Measurements from ENCODE around the gene CENPP.

CENPP gene

DNA sequence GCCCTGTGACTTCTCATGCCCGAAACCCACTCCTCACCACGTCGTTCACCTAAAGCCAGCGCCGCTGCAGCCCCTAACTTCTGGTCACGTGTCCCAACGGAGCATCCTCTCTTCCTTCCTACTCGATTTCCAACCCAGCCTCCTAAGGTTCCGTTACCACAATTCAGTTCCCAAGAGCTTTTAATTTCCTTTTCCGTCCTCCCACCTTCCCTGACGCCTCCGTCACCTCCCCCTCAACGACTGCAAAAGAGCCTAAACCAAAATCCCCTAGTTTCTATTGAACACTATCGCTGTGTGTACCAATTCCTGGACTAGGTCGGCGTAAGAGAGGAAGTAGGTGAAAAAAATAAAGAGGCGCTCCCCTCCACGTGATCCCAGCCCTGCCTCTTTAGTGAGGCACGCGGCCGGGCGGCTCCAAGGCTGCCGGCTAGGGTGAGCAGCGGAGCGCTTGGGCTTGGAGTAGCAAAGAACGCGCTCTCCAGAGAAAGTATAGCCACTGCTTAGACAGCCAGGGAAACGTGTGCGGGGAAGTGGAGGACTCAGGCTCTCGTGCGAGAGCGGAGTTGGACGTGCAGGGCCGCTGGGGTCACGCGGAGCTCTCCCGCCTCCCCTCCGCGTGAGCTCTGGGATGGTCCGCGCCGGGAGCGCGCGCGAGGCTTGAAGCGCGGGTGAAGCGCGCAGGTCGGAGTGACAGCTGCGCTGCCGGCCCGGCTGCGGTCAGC is at the start of gene CENPP, which contains the start of gene NOL8:
Gene CENPP, plus strand, starts transcription at position 685 of the 722 bp plus-strand sequence.
Gene NOL8, minus strand, starts transcription at position 82 of the 722 bp plus-strand sequence. CDS start 1,189 bp downstream, outside the sequence.
- peak; percentile 85 for DNase-seq

DNA sequence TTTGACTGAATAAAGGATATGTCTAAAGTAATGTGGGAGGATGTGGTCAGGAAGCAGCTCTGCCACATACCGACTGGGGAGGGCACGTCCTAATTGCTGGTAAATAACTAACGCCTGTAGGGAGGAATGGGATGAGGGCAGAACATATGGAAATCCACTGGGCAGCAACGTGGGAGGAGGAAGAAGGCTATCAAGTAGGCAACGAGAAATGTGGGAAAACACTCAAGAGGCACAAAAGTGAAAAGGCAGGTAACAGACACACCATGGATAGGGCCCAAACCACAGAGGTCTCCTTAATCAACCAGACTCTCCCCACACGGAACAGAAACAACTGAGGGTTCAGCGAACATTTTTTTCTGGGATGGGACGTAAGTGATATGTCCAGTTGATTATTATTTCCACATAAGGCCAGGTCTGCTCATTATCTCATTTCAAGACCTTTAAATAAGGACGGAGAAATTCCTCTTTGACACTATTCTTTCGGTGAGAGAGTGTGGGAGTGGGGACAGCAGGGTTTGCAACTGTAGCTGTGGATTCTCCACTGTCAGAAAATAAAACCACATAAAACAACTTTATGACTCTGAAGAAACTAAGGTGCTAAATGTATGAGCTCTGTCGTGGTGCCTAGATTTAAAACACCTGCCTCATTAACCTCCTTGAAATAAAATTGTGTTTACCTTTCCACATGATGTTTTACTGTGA is 49.3 kb upstream of the CENPP start:
- DNase-seq = no peak

DNA sequence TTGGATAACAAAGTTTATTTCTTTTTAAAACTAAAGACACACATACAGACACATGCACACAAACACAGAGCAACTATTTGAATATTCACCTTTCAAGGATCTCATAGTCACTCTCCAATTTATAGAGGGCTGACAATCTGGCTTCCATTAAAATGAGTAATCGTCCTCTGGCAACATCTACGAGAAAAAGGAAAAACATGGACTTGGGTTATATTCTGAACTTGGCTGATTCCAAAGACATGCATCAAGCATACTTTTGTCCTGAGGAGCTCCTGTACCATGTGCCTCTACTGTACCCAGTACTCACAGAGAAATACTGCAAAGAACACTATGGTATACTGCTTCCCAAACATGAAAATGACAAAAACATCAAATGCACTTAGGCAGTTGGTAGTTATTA is 47.6 kb upstream of the CENPP start:
- DNase-seq = no peak

DNA sequence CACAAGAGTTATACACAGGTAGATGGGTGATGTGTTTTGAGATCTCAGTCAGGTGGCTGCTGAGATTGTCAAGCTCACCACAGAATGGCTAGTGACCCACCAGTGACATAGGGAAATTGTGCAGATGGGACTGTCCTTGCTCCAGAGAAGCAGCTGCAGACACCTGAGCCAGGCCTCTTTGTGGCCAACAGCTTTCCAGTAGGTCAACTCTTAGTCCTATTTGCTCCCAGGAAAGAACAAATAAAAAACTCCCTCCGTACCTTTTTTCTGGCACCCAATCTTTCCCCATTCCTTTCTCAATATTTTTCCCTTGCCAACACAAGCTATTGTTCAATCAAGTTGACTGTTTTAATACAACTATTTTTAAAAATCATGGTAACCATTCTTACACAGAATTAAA is 46.5 kb upstream of the CENPP start:
- no peak for DNase-seq

DNA sequence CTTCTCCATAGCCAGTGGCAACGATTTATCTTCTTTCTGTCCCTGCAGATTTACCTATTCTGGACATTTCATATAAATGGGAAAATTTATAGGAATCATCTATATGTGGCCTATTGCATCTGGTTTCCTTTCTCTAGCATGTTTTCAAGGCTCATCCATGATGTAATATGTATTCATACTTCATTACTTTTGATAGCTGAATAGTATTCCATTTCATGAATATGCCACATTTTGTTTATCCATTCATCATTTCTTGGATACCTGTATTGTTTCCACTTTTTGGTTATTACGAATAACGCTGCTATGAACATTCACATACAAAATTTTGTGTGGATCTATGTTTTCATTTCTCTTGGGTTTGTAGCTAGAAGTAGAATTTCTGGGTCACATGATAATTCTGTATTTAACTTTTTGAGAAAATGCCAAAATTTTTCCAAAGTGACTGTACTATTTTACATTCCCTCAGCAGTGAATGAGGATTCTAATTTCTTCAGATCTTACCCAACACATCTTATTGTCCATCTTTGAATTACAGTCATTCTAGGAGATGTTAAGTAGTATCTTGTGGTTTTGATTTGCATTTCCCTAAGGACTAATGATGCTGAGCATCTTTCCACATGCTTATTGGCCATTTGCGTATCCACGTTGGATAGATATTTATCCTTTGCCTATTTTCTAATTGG is 35.9 kb upstream of the CENPP start:
- no peak for DNase-seq

DNA sequence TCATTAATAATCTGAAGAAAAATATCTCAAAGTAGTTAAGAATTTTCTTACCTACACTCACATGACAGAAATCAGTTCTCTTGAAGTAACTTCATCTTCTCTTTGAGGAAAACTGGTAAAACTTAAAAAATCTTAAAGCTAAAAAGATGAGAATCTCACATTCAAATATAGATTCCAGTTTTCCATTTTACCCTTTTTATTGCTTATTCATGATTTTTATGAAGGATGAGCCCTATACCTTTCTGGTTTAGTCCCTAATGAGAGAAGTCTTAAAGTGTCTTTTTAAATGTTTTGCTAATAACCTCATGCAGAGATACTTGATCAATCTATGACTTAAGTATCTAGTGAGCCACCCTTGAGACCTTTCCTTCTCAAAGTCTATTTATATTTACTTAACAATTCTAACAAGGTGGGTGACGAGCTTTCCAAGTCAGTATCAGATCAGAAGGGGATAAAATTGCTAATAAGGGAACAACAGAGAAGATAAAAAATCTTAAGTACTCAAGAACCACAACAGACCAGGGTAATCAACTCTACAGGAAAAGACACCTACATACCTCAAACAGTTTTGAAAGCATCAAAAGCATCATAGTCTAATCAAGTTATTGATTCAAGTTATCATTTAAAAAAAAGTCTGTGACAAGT is 34.8 kb upstream of the CENPP start:
- DNase-seq = no peak

DNA sequence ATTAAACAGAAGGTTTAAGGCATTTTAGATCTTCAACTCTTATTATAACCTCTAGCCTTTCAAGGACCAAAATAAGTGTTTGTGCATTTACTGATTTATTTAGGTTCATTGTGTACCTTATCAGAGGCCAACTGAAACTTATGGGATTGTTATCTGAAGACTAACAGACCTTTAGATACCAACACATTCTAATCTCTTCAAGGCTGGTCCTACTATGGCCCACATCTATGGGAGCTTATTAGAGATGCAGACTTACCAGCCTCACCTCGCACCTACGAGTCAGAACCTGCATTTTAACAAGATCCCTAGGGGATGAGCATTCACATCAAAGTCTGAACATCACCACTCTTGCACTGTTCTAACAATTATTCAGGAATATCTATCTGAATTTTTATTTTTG is 34.2 kb upstream of the CENPP start:
- DNase-seq = no peak

DNA sequence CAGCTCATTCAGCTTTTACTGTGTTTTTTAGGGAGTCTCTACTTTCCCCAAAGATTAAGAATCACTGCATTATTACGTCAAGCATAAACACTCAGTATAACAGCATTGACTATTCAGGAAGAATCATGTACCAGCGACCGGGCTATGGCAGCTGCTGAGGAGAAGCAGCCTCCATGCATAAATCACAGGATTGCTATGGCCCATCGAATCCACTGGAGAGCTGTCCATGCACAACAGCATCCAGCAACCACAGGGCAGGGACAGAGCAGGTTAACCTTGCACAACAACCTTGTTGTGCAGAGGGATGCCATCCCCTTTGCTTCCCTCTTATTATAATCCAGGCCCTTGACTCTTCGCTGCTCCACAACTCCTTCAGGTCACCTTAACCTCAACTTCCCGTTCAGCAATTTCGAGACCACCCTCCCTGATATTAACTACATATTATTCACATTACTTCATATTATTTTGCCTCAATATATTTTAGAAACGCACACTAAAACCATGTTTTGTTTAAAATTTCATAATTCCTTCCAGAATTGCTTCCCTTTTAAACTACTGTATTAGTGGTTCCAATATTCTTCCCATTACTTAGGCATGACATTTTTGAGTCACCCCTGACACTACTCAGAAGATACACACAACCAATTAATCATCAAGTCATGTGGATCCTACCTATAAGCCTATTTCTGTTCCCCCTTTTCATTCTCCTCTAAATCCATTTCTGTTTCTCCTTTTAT is 33.2 kb upstream of the CENPP start:
- DNase-seq = no peak

DNA sequence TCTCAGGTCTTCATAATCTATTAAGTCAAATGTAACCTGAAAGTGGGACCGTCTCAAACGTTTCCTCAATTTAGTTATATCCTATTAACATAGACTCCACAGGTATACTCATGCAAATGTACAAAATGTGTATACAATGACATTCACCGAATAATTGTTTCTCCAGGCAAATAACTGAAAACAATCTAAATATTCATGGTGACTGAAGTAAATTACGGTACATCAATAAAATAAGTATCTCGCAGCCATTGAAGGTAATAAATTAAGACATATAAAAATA is 32.7 kb upstream of the CENPP start:
- DNase-seq = no peak

DNA sequence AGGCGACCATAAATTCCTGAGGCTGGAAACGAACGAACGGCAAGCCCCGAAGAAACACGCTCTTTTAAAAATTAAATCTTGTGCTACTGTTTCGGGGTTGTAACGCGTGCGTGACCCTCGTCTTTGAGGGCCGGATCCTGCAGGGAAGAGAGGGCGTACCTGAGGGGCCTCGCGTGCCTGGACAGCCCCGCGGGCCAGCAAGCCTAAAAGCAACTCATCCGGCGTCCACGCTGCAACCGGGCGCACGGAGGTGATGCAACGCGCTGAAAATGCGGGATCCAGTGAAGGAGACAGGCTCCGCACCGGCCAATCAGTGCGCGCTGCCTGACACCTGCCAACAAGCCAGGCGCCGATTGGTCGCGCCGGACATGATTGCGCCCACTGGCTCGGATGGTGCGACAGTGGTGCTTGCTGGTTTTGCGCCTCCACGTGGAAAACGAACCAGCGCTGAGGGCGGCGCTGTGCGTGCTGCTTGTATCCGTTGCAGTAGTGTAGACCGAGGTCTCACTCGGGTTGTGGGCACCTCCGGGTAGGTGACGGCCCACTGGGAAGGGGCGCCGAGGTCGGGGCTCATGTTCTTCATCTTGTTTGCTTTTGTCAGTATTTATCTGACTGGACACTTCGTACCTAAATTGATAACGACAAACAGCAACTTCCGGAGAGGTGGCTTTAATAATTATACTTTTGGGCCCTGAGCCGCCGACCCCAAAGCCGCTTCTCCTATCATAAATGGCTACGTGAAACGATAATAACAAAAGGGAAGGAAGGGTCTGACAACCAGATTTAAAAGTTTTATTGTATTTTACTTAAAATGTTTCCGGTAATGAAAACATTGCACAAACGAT is 32.1 kb upstream of the CENPP start, which contains the start of gene IARS1:
Gene IARS1, minus strand, starts transcription at position 246 of the 845 bp plus-strand sequence. CDS start 4,278 bp downstream, outside the sequence.
- DNase-seq = peak; percentile 100

DNA sequence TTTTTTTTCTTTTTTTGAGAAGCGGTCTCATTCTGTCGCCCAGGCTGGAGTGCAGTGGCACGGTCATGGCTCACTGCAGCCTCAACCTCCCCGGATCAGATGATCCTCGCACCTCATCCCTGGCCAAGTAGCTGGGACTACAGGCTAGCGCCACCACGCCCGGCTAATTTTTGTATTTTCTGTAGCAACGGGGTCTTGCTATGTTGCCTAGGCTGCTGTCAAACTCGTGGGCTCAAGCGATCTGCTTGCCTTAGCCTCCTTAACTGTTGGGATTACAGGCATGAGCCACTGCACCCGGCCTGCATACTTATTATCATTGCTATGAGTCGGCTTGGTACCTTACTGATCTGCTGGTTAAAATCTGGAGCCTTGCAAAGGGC is 31.5 kb upstream of the CENPP start:
- DNase-seq = peak; percentile 13

DNA sequence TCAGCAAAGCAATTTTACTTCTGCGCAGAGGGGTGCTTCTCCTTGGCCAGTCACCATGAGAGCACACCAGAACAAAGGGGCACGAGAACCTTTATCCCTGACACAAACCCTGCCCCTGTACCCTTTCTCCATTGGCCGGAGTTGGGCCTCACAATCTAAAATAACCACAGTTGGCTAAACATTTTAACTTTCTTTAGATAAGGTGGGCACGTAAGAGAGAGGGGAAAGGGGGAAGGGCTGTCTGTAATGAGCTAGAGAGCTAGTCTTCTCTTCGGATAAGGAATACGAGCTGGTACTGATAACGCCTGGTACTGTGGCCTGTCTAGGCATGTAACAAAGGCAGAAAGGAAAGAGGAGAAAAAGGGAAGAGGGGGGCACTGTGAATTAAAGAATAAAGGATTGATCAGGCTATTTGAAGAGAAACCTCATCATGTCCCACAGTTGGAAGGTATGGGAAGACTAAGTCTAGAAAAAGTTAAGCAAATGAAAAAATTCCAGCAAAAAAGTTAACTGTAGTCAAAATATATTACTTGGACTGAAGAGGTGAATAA is 30.4 kb upstream of the CENPP start:
- DNase-seq = no peak

DNA sequence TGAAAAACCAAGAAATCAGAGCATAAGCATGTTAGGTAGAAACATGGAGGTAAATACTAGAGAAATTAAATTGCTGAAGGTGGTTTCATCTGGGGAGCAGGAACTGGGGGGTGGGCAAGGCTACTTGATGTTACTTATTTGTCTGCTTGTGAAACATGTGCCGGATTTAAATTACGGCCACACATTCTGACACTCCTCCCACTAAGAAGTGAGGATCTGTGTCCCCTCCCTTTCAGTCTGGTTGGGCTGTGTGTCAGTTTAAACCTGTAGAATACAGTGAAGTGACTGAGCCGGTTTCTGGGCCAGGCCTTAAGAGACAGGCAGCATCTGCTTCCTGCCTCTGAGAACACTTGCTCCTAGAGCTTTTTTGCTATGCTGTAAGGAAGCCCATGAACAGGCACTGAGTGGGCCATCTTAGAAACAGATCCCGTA is 29.9 kb upstream of the CENPP start:
- no peak for DNase-seq

DNA sequence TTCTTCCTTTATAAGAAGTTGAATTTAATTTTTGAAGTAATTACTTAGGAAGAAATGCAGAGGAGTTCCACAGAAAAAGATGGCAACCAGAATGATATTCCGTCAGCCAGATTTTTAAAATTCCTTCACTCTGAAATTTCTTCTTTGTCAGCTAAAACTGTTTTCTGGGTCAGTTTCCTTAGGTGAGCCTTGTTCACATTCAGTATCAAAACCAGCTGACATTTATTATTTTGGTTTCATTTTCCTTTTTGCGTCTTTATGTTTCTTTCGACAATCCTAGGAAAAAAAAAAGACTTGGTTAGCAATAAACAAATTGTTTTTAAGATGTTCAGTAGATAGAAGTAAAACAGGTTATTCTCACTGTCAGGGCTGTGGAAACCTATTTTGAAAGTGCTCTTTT is 28.1 kb upstream of the CENPP start:
- no peak for DNase-seq

DNA sequence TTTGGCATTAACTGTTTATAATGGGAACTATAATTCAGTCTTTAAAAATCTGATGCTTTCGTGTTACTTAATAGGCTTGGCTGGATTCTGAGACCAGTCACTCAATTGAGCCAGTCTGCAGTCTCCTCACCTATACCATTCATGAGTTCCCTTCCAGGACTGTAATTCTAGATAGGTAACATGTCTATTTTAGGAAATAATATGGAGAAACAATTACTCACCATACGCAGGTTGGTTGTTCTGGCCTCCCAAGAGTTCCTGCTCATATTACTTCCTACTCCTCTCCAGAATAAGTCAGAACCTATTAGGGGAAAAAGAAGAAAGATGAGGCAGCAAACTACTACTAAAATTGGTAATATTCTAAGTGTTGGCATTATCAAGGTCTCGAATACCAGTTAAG is 27.7 kb upstream of the CENPP start:
- no peak for DNase-seq

DNA sequence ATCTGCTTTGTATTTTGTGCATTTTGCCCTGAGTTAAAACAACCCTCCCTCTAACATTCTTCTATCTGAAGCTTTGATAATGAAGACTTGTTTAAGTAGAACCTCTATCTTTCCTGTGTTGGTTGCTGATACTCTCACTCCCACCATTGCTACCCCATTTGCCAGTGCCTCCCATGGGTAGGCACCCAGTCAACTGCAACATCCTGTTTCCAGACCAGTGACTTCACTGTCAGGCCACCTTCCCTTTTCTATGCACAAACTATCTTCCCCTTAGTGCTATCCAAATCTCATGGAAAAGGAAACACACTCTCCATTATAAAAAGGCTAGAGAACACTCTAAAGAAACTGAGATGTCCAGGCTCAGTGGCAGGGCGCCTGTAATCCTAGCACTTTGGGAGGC is 26.6 kb upstream of the CENPP start:
- no peak for DNase-seq

DNA sequence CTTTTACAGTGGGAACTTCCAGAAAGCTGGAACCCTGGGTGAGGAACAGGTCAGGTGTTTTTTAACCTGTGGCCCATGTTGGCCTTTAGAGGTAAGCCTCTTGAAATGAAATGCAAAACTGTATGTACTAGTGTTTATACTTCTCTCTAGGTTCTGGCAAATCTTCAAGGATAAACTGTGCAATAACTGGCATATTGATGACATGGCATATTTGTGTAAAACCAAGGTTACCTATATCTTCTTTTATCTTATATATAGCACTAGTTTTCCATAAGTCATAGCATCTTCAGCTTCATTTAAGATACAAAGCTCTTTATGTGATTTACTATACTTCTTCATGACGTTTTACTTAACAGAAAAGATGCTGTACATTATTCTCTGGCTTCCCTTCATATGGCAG is 24.8 kb upstream of the CENPP start:
- no peak for DNase-seq

DNA sequence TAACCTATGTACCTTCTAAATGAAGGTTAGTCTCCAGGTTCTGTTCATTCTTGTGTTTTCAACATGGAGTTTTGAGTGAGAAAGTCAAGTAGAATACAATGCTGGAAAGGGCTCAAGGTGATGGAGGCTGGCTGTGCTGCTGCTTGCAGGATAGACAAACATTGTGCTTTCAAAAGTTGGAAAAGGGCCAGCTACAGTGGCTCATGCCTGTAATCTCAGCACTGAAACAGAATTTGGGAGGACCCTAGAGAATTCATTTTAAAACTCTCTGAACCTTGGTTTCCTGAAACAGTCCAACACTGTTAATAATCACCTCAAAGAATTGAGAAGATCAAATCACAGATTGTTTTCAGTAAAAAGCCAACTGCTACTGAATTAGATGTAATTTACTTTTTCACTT is 16.9 kb upstream of the CENPP start:
- no peak for DNase-seq

DNA sequence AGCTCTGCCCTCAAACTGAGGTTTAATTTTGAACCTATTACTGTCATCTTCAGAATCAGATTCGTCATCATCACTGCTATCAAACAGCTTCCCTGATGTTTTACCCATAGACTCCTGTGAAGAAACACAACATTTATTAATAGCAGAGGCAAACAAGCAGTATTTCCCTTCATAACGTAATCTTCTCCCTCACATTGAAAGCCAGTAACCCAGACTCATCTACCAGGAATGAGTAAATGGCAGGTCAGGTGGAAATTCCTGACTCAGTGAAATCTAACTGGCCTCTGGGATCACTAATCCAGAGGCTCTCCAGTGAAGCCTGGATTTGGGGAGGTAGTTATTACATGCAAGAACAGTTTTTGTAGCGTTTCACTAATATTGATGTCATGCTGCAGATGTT is 15.2 kb upstream of the CENPP start:
- DNase-seq = no peak

DNA sequence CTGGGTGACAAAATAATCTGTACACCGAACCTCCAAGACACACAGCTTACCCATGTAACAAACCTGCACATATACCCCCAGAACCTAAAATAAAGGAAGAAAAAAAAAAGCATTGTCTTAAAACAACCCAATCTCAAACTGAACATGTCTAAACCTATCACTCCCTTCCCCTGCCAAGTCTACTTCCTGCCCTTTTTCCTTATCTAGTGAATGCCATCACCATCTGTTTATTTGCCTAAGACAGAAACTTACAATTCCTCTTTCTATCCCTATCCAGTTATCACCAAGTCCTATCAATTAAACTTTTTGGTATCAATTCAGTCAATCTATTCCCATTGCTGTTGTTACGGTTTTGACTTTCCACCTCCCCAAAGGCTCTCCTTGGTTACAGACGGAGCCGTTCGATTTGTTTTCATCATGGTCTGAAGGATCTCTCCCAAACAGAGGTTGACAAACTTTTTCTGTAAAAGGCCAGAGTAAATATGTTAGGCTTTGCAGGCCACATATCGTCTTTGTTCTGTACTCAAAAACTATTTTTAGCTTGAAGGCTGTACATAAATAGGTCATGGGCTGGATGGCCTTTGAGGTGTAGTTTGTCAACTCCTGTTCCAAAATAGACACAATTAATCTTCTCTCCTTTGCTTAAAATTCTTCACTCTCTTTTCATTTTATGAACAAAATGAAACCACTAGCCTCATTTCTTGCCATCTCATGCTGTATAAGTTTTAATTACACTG is 12.7 kb upstream of the CENPP start:
- no peak for DNase-seq

DNA sequence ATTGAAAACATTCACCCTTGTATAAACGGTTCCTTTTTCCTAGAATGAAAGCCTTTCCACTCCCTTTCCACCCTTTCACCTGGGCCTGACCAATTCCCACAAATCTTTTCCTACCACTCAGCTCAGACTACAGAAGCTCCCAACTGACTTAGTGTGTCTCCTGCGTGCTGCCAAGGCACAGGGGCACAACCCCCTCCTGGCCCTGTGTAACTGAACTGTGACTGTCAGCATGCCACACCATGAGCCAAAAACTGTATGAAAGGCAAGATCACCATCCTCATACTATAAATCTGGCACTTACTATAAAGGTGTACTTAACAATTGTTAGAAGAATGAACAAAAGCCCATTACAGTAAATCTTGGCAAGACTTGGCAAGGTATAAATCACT is 12.1 kb upstream of the CENPP start:
- DNase-seq = no peak

All from stimulated activated CD4-positive, alpha-beta T cell treated with anti-CD3 and anti-CD28 coated beads, Interleukin-4, amount 100 ng/mL, for 24 hours (primary cell).